Gastroesophageal sphincter (tissue), 4 donors: ENCODE data around the gene SIPA1L3. TPM values are rescaled to one million over a fixed set of nuclear protein-coding genes. Genes with fewer than 3 reads are reported as not detected.
A peak's percentile ranks its signal among the peaks of the same experiment; 100 is the strongest.

Experiments
- ATAC-seq: fragments of 150-250 bp; one replicate; pipeline ENCODE4 v1.9.1; 2016; ENCODE audit warnings: mild to moderate bottlenecking, moderate library complexity
- H3K27ac ChIP-seq, 4 donors: fragments of 200-600 bp; sonication (generic) in 3 of 4; 1 replicate in 3 of 4; 2 replicates in 1 of 4; pipeline ENCODE4 v1.5.1; 2016 to 2019
- H3K27me3 ChIP-seq: fragments of 200-600 bp; sonication (generic); one replicate; pipeline ENCODE4 v1.5.1; 2019
- H3K36me3 ChIP-seq, 2 donors: fragments of 200-600 bp; sonication (generic); one replicate each; pipeline ENCODE4 v1.5.1; 2019; ENCODE audit warnings: control low read depth in 1 of 2
- H3K4me1 ChIP-seq, 3 donors: fragments of 200-600 bp; sonication (generic); 1 replicate in 2 of 3; 2 replicates in 1 of 3; pipeline ENCODE4 v1.5.1; 2016 to 2019; ENCODE audit warnings: control low read depth in 2 of 3
- H3K4me3 ChIP-seq, 2 donors: fragments of 200-600 bp; sonication (generic); one replicate each; pipeline ENCODE4 v1.5.1; 2019; ENCODE audit warnings: mild to moderate bottlenecking in 1 of 2, moderate library complexity in 1 of 2
- H3K9me3 ChIP-seq, 3 donors: fragments of 200-600 bp; sonication (generic); one replicate each; pipeline ENCODE4 v1.5.1; 2017 to 2019; ENCODE audit warnings: control low read depth in 2 of 3
- EP300 ChIP-seq: sonication (generic); formaldehyde crosslinking; IDR thresholded peaks from one replicate; pipeline ENCODE4 v1.6.1; 2017; ENCODE audit warnings: antibody characterized with exemption, mild to moderate bottlenecking
- POLR2A ChIP-seq, 2 donors: fragments of 450-650 bp; IDR thresholded peaks; one replicate each; pipeline ENCODE4 v1.6.1; 2017; ENCODE audit warnings: antibody characterized with exemption in 2 of 2, mild to moderate bottlenecking in 2 of 2, moderate library complexity in 1 of 2
- POLR2AphosphoS5 ChIP-seq: sonication (generic); formaldehyde crosslinking; IDR thresholded peaks from one replicate; pipeline ENCODE4 v1.6.1; 2017; ENCODE audit warnings: antibody characterized with exemption
- WGBS, 2 donors: methylation state at CpG; one replicate each; pipeline ENCODE4 v1.1.5; 2018; ENCODE audit warnings: low coverage in 1 of 2; 5-methylcytosine and 5-hydroxymethylcytosine counted together
- small RNA-seq, 4 donors: library from RNA; depleted of rRNA; stranded (forward); fragments of <200 nt; gene quantifications; one replicate each; pipeline ENCODE3, GENCODE V24; 2016
- total RNA-seq, 4 donors: library from RNA; depleted of rRNA; stranded (reverse); fragments of >200 nt; gene quantifications; one replicate each; pipeline ENCODE4 v1.1.0, GENCODE V29; 2016
- TF ChIP-seq, protein P1 (sequence below), 4 experiments: fragments of 200-600 bp in 2 of 4; fragments of 450-650 bp in 2 of 4; sonication (generic) in 1 of 4; IDR thresholded peaks; one replicate each; pipeline ENCODE4 v1.5.1; 2017 to 2019; ENCODE audit warnings: antibody characterized with exemption in 4 of 4, mild to moderate bottlenecking in 2 of 4, moderate library complexity in 2 of 4

Gene SIPA1L3
- total RNA-seq, 4 donors from 2014 or later, result 5.9 to 20.2 (median 11.8) TPM

DNA sequence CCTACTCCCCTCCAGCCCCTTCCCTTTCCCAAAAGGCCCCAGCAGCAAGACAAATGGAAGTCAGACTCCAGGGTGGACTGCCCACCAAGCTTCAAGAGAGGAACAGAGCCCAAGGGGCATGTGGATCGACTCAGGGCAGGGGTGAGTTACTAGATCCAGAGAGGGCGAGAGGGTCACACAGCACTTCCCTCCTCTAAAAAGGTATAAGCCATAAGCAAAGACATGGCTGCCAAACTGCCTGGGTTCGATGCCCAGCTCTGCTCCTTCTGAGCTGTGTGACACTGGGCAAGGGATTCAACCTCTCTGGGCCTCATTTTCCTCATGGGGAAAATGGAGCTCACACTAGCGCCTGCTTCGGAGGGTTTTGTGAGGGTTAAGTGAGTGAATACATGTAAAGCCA is 345.4 kb downstream of the SIPA1L3 start:
- Histone ChIP-seq H3K9me3 (no peaks in the 10 kb centered on the region), H3K27ac (peak overlapping the region; percentile 89 to 97 (median 96)), H3K4me3 (peak overlapping the region; percentile 55 to 81), H3K27me3 (peaks cover 7% of the 10 kb centered on the region), H3K4me1 (peaks cover 0 to 84% (median 10%) of the 10 kb centered on the region in 3 donors), H3K36me3 (no peaks in the 10 kb centered on the region)
- ATAC-seq, result no peak
- TF ChIP-seq POLR2A (IDR thresholded peaks at IDR 0.05), result no peak
- TF ChIP-seq EP300, result no peak
- TF ChIP-seq POLR2AphosphoS5, result no peak
- TF ChIP-seq, protein P1, sequence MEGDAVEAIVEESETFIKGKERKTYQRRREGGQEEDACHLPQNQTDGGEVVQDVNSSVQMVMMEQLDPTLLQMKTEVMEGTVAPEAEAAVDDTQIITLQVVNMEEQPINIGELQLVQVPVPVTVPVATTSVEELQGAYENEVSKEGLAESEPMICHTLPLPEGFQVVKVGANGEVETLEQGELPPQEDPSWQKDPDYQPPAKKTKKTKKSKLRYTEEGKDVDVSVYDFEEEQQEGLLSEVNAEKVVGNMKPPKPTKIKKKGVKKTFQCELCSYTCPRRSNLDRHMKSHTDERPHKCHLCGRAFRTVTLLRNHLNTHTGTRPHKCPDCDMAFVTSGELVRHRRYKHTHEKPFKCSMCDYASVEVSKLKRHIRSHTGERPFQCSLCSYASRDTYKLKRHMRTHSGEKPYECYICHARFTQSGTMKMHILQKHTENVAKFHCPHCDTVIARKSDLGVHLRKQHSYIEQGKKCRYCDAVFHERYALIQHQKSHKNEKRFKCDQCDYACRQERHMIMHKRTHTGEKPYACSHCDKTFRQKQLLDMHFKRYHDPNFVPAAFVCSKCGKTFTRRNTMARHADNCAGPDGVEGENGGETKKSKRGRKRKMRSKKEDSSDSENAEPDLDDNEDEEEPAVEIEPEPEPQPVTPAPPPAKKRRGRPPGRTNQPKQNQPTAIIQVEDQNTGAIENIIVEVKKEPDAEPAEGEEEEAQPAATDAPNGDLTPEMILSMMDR (IDR thresholded peaks at IDR 0.05), result no peak
- 20 to 57% methylated on average over 1 to 5 of the region's 5 CpGs for WGBS, 2 donors

DNA sequence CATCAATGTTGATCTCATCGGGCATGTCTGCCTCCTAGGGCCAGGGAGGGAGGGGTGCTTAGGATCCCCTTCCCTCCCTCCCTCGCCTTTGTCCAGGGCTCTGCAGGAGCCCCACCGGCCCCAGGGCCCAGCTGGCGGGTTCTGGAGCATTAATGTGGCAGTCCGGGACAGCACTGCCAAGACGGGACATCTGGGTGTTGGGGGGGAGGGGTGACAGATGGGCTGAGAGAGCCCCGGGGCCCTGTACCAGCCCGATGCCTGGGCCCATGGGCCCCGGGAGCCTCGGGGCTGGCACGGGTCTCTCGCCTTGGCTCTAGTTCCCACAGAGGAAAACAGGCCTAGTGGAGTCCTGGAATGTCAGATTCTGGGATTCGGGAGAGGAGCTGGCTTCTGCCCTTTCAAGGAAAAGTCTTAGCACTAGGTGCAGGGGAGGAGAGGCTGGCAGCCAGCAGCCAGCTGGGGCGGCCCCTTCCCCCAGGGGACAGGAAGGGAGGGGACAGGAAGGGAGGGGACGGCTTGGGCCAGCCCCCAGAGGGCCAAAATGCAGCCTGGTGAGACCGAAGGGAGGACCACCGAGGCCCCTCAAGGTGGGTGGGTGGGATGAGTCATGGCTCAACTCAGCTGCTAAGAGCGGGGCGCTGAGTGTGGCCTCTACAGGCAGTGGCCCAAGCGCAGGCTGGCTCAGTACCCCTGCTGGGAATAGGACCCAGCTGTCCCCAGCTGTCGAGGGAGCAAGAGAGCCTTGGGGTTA is 346.1 kb downstream of the SIPA1L3 start:
- peak overlapping the region; percentile 55 to 81 for H3K4me3 ChIP-seq
- peaks cover 7% of the 10 kb centered on the region for H3K27me3 ChIP-seq
- H3K36me3 ChIP-seq, result no peaks in the 10 kb centered on the region
- ATAC-seq, result peak; percentile 51
- peaks cover 0 to 77% (median 10%) of the 10 kb centered on the region in 3 donors for H3K4me1 ChIP-seq
- WGBS, 2 donors, result 19 to 26% methylated on average over 6 to 7 of the region's 21 CpGs
- TF ChIP-seq POLR2A (IDR thresholded peaks at IDR 0.05) (peak; percentile 32 to 42), EP300 (no peak), POLR2AphosphoS5 (peak; percentile 77)
- TF ChIP-seq, protein P1 (IDR thresholded peaks at IDR 0.05), result no peak
- H3K9me3 ChIP-seq, result no peaks in the 10 kb centered on the region
- H3K27ac ChIP-seq, result peak overlapping the region; percentile 89 to 97 (median 96)

DNA sequence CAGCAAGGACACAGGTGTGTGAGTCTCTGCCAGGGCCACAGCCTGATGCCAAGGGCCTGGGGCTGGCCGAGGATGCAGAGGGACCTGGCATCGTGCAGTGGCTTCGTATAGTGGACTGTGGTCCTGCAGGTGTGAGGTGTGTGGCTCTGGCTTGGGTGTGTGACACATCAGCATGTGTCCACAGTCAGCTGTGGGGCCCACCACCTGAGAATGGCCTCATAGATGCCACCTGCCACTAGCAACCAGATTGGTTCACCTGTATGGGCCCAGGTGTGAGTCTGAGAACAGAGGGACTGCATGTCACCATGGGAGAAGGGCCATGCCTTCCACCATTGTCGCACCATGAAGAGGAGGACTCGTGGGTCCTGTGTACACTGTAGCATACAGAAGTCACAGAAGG is 346.8 kb downstream of the SIPA1L3 start:
- H3K4me1 ChIP-seq, result peaks cover 0 to 70% (median 10%) of the 10 kb centered on the region in 3 donors

DNA sequence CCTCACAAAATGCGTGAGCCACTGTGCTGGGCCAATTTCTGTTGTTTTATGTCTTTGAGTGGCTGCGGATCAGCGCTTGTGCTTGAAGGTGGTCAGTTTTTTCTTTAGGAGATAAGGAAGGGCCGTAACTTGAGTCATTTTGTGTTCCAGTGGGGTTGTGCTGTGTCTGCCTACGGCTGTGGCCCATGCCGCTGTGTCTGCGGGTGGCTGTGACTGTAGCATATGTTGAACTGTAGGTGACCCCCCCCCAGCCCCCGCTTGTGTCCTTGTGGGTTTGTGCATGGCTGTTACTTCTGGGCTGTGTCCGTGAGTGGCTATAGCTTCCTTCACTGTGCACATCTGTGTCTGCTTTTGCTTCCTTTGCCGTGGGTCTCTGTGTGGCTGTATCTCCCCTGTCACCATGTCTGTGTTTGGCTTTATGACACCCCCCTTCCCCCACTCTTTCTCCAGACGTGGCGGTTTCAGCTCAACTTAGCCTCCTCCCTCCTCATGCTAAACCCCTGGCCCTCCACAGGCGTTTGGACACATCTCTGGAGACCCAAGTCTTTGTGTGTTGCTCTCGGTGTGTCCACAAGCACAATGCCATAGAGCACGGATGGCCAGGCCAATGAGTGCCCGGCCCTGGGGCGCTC is 348.5 kb downstream of the SIPA1L3 start:
- peak overlapping the region; percentile 89 to 97 (median 96) for H3K27ac ChIP-seq
- WGBS, 2 donors, result 20 to 29% methylated on average over 6 to 11 of the region's 17 CpGs
- TF ChIP-seq POLR2AphosphoS5 (no peak), EP300 (no peak), POLR2A (IDR thresholded peaks at IDR 0.05) (no peak)
- TF ChIP-seq, protein P1 (IDR thresholded peaks at IDR 0.05), result no peak
- no peaks in the 10 kb centered on the region for H3K9me3 ChIP-seq
- peaks cover 7% of the 10 kb centered on the region for H3K27me3 ChIP-seq
- ATAC-seq, result no peak
- H3K36me3 ChIP-seq, result no peaks in the 10 kb centered on the region
- peak overlapping the region; percentile 55 to 81 for H3K4me3 ChIP-seq
- H3K4me1 ChIP-seq, result peaks cover 0 to 54% (median 9%) of the 10 kb centered on the region in 3 donors

More for the DNA sequence above, 346.8 kb downstream of the SIPA1L3 start:
- peaks cover 7% of the 10 kb centered on the region for H3K27me3 ChIP-seq
- H3K4me3 ChIP-seq, result peak overlapping the region; percentile 55 to 81
- no peaks in the 10 kb centered on the region for H3K9me3 ChIP-seq
- ATAC-seq, result no peak
- H3K36me3 ChIP-seq, result no peaks in the 10 kb centered on the region
- peak overlapping the region; percentile 89 to 97 (median 96) for H3K27ac ChIP-seq
- 47% methylated on average over 2 of the region's 5 CpGs; no CpG with 5 or more reads in 1 of the 2 donors for WGBS, 2 donors
- TF ChIP-seq POLR2AphosphoS5 (no peak), POLR2A (IDR thresholded peaks at IDR 0.05) (no peak), EP300 (no peak)
- TF ChIP-seq, protein P1 (IDR thresholded peaks at IDR 0.05), result no peak

Small RNA genes within 50 kb of the gene (small RNA-seq; reads per million reads assigned to genes)
- gene RN7SL663P, result 0 reads per million in 4 donors

Other genes starting within 250 kb of the SIPA1L3 start
- 10 to 100 TPM in 1 of 4 donors, 1 to 10 TPM in 3; 3.9 to 14.9 (median 5.9) TPM for gene ZNF607, start 187.4 kb upstream of the SIPA1L3 start, total RNA-seq
- 10 to 100 TPM in 1 of 4 donors, 1 to 10 TPM in 3; 5.7 to 16.3 (median 8.4) TPM for gene ZNF573, start 127.6 kb upstream of the SIPA1L3 start, total RNA-seq
- gene WDR87, start 614 bp upstream of the SIPA1L3 start, total RNA-seq, result not detected